T-cell (primary cell): ENCODE data around the gene DYNC1I2. TPM values are rescaled to one million over a fixed set of nuclear protein-coding genes. Genes with fewer than 3 reads are reported as not detected.

ENCODE experiments used
- ATAC-seq, 4 experiments: fragments of 200-7000 bp in 3 of 4; fragments of 150-1000 bp in 1 of 4; cut with Tn5 transposase; replicated peaks in 1 of 4; 1 replicate in 3 of 4; 2 replicates in 1 of 4; pipeline ENCODE4 v1.10.0; 2021; ENCODE audit warnings: moderate library complexity in 3 of 4, mild to moderate bottlenecking in 2 of 4, moderate number of reproducible peaks in 1 of 4
- CTCF ChIA-PET, 2 donors: fragments of 300-600 bp; sonication (Branson Sonifier 250); formaldehyde crosslinking; loops; one replicate each; lab custom pipeline; 2022; ENCODE audit warnings: antibody characterized with exemption in 2 of 2; lab: Charles Lee
- POLR2A ChIA-PET, 2 donors: fragments of 300-600 bp; sonication (Branson Sonifier 250); formaldehyde crosslinking; loops; one replicate each; lab custom pipeline; 2022; ENCODE audit warnings: antibody characterized with exemption in 2 of 2; lab: Charles Lee
- DNase-seq, 35 experiments: peaks; one replicate each; pipeline versions ENCODE4 v3.0.0 to v3.0.0-alpha.2; 2013 to 2023
- H3K27ac ChIP-seq: one replicate; pipeline ENCODE4 v1.5.1; 2013; ENCODE audit warnings: low read length
- H3K27me3 ChIP-seq, 2 experiments: replicated peaks in 1 of 2; 1 replicate in 1 of 2; 2 replicates in 1 of 2; pipeline versions ENCODE4 v1.6.1 to v1.7.0; 2013; ENCODE audit warnings: low read length in 1 of 2, mixed read lengths in 1 of 2; ENCODE audit not compliant: control insufficient read depth in 2 of 2, insufficient read depth in 2 of 2; ENCODE audit errors: extremely low read depth in 1 of 2
- H3K36me3 ChIP-seq, 2 donors: 1 replicate in 1 of 2; 2 replicates in 1 of 2; pipeline versions ENCODE4 v1.6.1 to v1.7.0; 2013; ENCODE audit warnings: low read length in 1 of 2; ENCODE audit not compliant: control insufficient read depth in 2 of 2, insufficient read depth in 1 of 2; ENCODE audit errors: extremely low read depth in 1 of 2
- H3K4me1 ChIP-seq, 2 experiments: 1 replicate in 1 of 2; 2 replicates in 1 of 2; pipeline versions ENCODE4 v1.6.1 to v1.7.0; 2013; ENCODE audit warnings: low read length in 2 of 2, mixed read lengths in 1 of 2; ENCODE audit not compliant: insufficient read depth in 2 of 2, control insufficient read depth in 1 of 2; ENCODE audit errors: extremely low read depth in 1 of 2
- H3K4me3 ChIP-seq, 2 donors: 1 replicate in 1 of 2; 2 replicates in 1 of 2; pipeline versions ENCODE4 v1.5.1 to v1.7.0; 2013; ENCODE audit warnings: mild to moderate bottlenecking in 2 of 2, low read length in 1 of 2, moderate library complexity in 1 of 2; ENCODE audit not compliant: control insufficient read depth in 1 of 2; ENCODE audit errors: extremely low read depth in 1 of 2
- H3K9me3 ChIP-seq: 2 replicates; pipeline ENCODE4 v1.7.0; 2013
- H3K27ac Mint-ChIP-seq, 2 donors: one replicate each; pipeline ENCODE4 v1.8.0; 2020 to 2021; ENCODE audit warnings: mild to moderate bottlenecking in 2 of 2, mixed read lengths in 2 of 2
- H3K27me3 Mint-ChIP-seq, 2 donors: one replicate each; pipeline ENCODE4 v1.8.0; 2021 to 2022; ENCODE audit warnings: mixed read lengths in 2 of 2
- H3K36me3 Mint-ChIP-seq: one replicate; pipeline ENCODE4 v1.8.0; 2021; ENCODE audit warnings: mixed read lengths
- H3K4me1 Mint-ChIP-seq, 3 donors: one replicate each; pipeline ENCODE4 v1.8.0; 2020 to 2022; ENCODE audit warnings: mixed read lengths in 3 of 3, mild to moderate bottlenecking in 1 of 3
- H3K4me3 Mint-ChIP-seq, 3 donors: one replicate each; pipeline ENCODE4 v1.8.0; 2020 to 2022; ENCODE audit warnings: mild to moderate bottlenecking in 3 of 3, mixed read lengths in 3 of 3, moderate library complexity in 3 of 3
- H3K9me3 Mint-ChIP-seq, 3 donors: one replicate each; pipeline ENCODE4 v1.8.0; 2020 to 2022; ENCODE audit warnings: mixed read lengths in 3 of 3
- whole genome bisulfite sequencing: methylation state at CpG from one replicate; pipeline ENCODE4 v1.1.5; 2013; ENCODE audit warnings: missing lambda C conversion rate; ENCODE audit not compliant: insufficient coverage; 5-methylcytosine and 5-hydroxymethylcytosine counted together
- total RNA-seq, 35 experiments: library from RNA in 6 of 35; stranded (reverse) in 6 of 35; fragments of 120-200 nt in 1 of 35; gene quantifications; one replicate each; pipeline versions ENCODE4 v1.2.1 to v1.2.4 and lab custom pipeline; 2013 to 2026

DYNC1I2 gene
- 10 to 100 TPM; 25.6 to 43.7 (median 42.4) TPM for total RNA-seq
- total RNA-seq (2013) = 52.3 TPM
- total RNA-seq (lab: John Stamatoyannopoulos, UW) = 24.4 to 83.2 (median 56.4) reads per million in 29 experiments

GRCh38 chr2:171687287-171688128 lies at the start of gene DYNC1I2:
Gene DYNC1I2, plus strand, starts transcription at chr2:171687469. Its CDS starts 2,687 bp downstream, at chr2:171690156.
- Mint-ChIP-seq H3K9me3 (no peaks in the 10 kb centered on the region), H3K4me1 (peaks cover 32 to 36% (median 33%) of the 10 kb centered on the region in 3 donors), H3K4me3 (peak within 1 kb of the TSS; percentile 93 to 97 (median 96)), H3K27ac (peak within 1 kb of the TSS; percentile 87 to 95), H3K36me3 (peaks cover 15% of the 10 kb centered on the region), H3K27me3 (no peaks in the 10 kb centered on the region)
- H3K9me3 ChIP-seq = no peaks in the 10 kb centered on the region
- ATAC-seq = peak; percentile 88 to 94 (median 92)
- peak within 1 kb of the TSS; percentile 47 for H3K27ac ChIP-seq
- peak; percentile 21 to 81 (median 53) for DNase-seq
- H3K4me1 ChIP-seq = peaks cover 8 to 12% of the 10 kb centered on the region in 2 experiments
- 0% methylated on average over 36 of the region's 51 CpGs for WGBS
- ChIA-PET CTCF (interaction anchor here in 1 of 2 donors (5.5 kb wide), 1 partner anchor 14 kb away, joined by 42 read pairs; no protein-coding TSS in a partner anchor), POLR2A (no interaction called here)
- peak within 1 kb of the TSS; percentile 68 to 97 for H3K4me3 ChIP-seq
- H3K36me3 ChIP-seq = peaks cover 0 to 11% of the 10 kb centered on the region in 2 donors
- peaks cover 0 to 3% of the 10 kb centered on the region in 2 experiments for H3K27me3 ChIP-seq

GRCh38 chr2:171651667-171652415 lies 35.4 kb upstream of the DYNC1I2 start:
- ChIA-PET CTCF (no interaction called here), POLR2A (no interaction called here)
- Histone ChIP-seq H3K9me3 (no peaks in the 10 kb centered on the region), H3K4me3 (no peak overlapping the region), H3K4me1 (no peaks in the 10 kb centered on the region), H3K36me3 (no peaks in the 10 kb centered on the region), H3K27ac (no peak overlapping the region), H3K27me3 (peaks cover 0 to 15% of the 10 kb centered on the region in 2 experiments)
- peaks cover 5% of the 10 kb centered on the region for H3K36me3 Mint-ChIP-seq
- no peak overlapping the region for H3K4me3 Mint-ChIP-seq
- H3K27ac Mint-ChIP-seq = no peak overlapping the region
- peaks cover 34 to 48% of the 10 kb centered on the region in 2 donors for H3K27me3 Mint-ChIP-seq
- ATAC-seq = no peak
- no peak for DNase-seq
- peaks cover 7 to 16% (median 11%) of the 10 kb centered on the region in 3 donors for H3K9me3 Mint-ChIP-seq
- H3K4me1 Mint-ChIP-seq = no peaks in the 10 kb centered on the region

- no peaks in the 10 kb centered on the region for H3K4me1 Mint-ChIP-seq
- H3K27ac Mint-ChIP-seq = no peak overlapping the region
- Histone ChIP-seq H3K36me3 (no peaks in the 10 kb centered on the region), H3K27me3 (peaks cover 0 to 14% of the 10 kb centered on the region in 2 experiments), H3K9me3 (no peaks in the 10 kb centered on the region), H3K4me1 (no peaks in the 10 kb centered on the region), H3K27ac (no peak overlapping the region), H3K4me3 (no peak overlapping the region)
- DNase-seq (no peak), ATAC-seq (no peak)
- peaks cover 7 to 16% (median 11%) of the 10 kb centered on the region in 3 donors for H3K9me3 Mint-ChIP-seq
- peaks cover 38 to 48% of the 10 kb centered on the region in 2 donors for H3K27me3 Mint-ChIP-seq
- ChIA-PET CTCF (no interaction called here), POLR2A (no interaction called here)
- no peak overlapping the region for H3K4me3 Mint-ChIP-seq
- H3K36me3 Mint-ChIP-seq = peaks cover 5% of the 10 kb centered on the region
Observed at GRCh38 chr2:171652416-171652785, 34.9 kb upstream of the DYNC1I2 start.

- no peak overlapping the region for H3K27ac ChIP-seq
- POLR2A ChIA-PET = no interaction called here
- no peaks in the 10 kb centered on the region for H3K4me1 ChIP-seq
- DNase-seq (no peak), ATAC-seq (no peak)
- H3K4me3 ChIP-seq = no peak overlapping the region
- no peaks in the 10 kb centered on the region for H3K36me3 ChIP-seq
- peaks cover 5% of the 10 kb centered on the region for H3K36me3 Mint-ChIP-seq
- no peaks in the 10 kb centered on the region for H3K4me1 Mint-ChIP-seq
- no peak overlapping the region for H3K27ac Mint-ChIP-seq
- no peaks in the 10 kb centered on the region for H3K9me3 ChIP-seq
- peaks cover 0 to 18% of the 10 kb centered on the region in 2 experiments for H3K27me3 ChIP-seq
- CTCF ChIA-PET = no interaction called here
- WGBS = 0% methylated on average over 1 of the region's 1 CpG
- no peak overlapping the region for H3K4me3 Mint-ChIP-seq
- peaks cover 25 to 33% of the 10 kb centered on the region in 2 donors for H3K27me3 Mint-ChIP-seq
- peaks cover 3 to 12% (median 10%) of the 10 kb centered on the region in 3 donors for H3K9me3 Mint-ChIP-seq
Observed at GRCh38 chr2:171655586-171655985, 31.7 kb upstream of the DYNC1I2 start.

GRCh38 chr2:171667041-171667440 lies 20.2 kb upstream of the DYNC1I2 start:
- H3K4me1 ChIP-seq = no peaks in the 10 kb centered on the region
- peaks cover 0 to 2% of the 10 kb centered on the region in 2 experiments for H3K27me3 ChIP-seq
- no peaks in the 10 kb centered on the region for H3K9me3 Mint-ChIP-seq
- ChIA-PET POLR2A (no interaction called here), CTCF (no interaction called here)
- no peaks in the 10 kb centered on the region for H3K36me3 Mint-ChIP-seq
- no peak overlapping the region for H3K4me3 Mint-ChIP-seq
- no peak overlapping the region for H3K27ac ChIP-seq
- no peaks in the 10 kb centered on the region for H3K4me1 Mint-ChIP-seq
- DNase-seq (no peak), ATAC-seq (no peak)
- H3K36me3 ChIP-seq = no peaks in the 10 kb centered on the region
- H3K27ac Mint-ChIP-seq = no peak overlapping the region
- H3K27me3 Mint-ChIP-seq = peaks cover 10 to 14% of the 10 kb centered on the region in 2 donors
- no peaks in the 10 kb centered on the region for H3K9me3 ChIP-seq
- no peak overlapping the region for H3K4me3 ChIP-seq

- ATAC-seq (no peak), DNase-seq (no peak)
- H3K27ac ChIP-seq = no peak overlapping the region
- POLR2A ChIA-PET = interaction anchor here in 1 of 2 donors (0.7 kb wide), 1 partner anchor 1081 kb away, joined by 3 read pairs; no protein-coding TSS in a partner anchor
- no peaks in the 10 kb centered on the region for H3K36me3 ChIP-seq
- H3K4me1 ChIP-seq = no peaks in the 10 kb centered on the region
- Mint-ChIP-seq H3K36me3 (no peaks in the 10 kb centered on the region), H3K27ac (no peak overlapping the region), H3K9me3 (no peaks in the 10 kb centered on the region), H3K4me3 (no peak overlapping the region), H3K27me3 (peaks cover 4 to 13% of the 10 kb centered on the region in 2 donors), H3K4me1 (no peaks in the 10 kb centered on the region)
- WGBS = no CpG with 5 or more reads among the region's 5 CpGs
- H3K9me3 ChIP-seq = no peaks in the 10 kb centered on the region
- H3K27me3 ChIP-seq = peaks cover 0 to 4% of the 10 kb centered on the region in 2 experiments
- no peak overlapping the region for H3K4me3 ChIP-seq
- CTCF ChIA-PET = interaction anchor here in 1 of 2 donors (0.7 kb wide), 1 partner anchor 31 kb away, joined by 3 read pairs; no protein-coding TSS in a partner anchor
Observed at GRCh38 chr2:171668183-171668582, 19.1 kb upstream of the DYNC1I2 start.
